Gastroesophageal sphincter (tissue), 3 donors: ENCODE measurements around the gene SLX9.

Experiments
- CTCF ChIP-seq, 4 experiments: fragments of 200-600 bp in 2 of 4; fragments of 450-650 bp in 2 of 4; sonication (generic) in 1 of 4; IDR thresholded peaks; one replicate each; pipeline ENCODE4 v1.5.1; 2017 to 2019; ENCODE audit warnings: antibody characterized with exemption in 4 of 4, mild to moderate bottlenecking in 2 of 4, moderate library complexity in 2 of 4
- EP300 ChIP-seq: sonication (generic); formaldehyde crosslinking; IDR thresholded peaks from one replicate; pipeline ENCODE4 v1.6.1; 2017; ENCODE audit warnings: antibody characterized with exemption, mild to moderate bottlenecking
- POLR2A ChIP-seq, 2 donors: fragments of 450-650 bp; IDR thresholded peaks; one replicate each; pipeline ENCODE4 v1.6.1; 2017; ENCODE audit warnings: antibody characterized with exemption in 2 of 2, mild to moderate bottlenecking in 2 of 2, moderate library complexity in 1 of 2
- POLR2AphosphoS5 ChIP-seq: sonication (generic); formaldehyde crosslinking; IDR thresholded peaks from one replicate; pipeline ENCODE4 v1.6.1; 2017; ENCODE audit warnings: antibody characterized with exemption

- no peak for TF ChIP-seq CTCF (IDR thresholded peaks at IDR 0.05)
- no peak for TF ChIP-seq POLR2AphosphoS5
- TF ChIP-seq POLR2A (IDR thresholded peaks at IDR 0.05) = no peak
- TF ChIP-seq EP300 = no peak
These were observed 35.5 kb upstream of the SLX9 start for GRCh38 chr21:44904141-44904923.
